HAP-1 (cell line): ENCODE data around the gene TPRX2.
"Not testable (repeated sequence)": the region's sequence is repeated elsewhere in the genome, so short reads cannot be mapped to it uniquely, and the experiment has no call there.

Source experiments
- DNase-seq, 2 experiments: peaks; one replicate each; pipeline ENCODE4 v3.0.0-alpha.2; 2016 to 2020; ENCODE audit warnings: low spot score in 2 of 2
- H3K27me3 ChIP-seq: fragments of 250-450 bp; sonication (Bioruptor Pico); 2 replicates; pipeline ENCODE4 v1.5.1; 2020; ENCODE audit warnings: low read depth, mild to moderate bottlenecking, moderate library complexity
- H3K36me3 ChIP-seq: fragments of 250-450 bp; sonication (Bioruptor Pico); replicated peaks from 2 replicates; pipeline ENCODE4 v1.5.1; 2020; ENCODE audit warnings: mild to moderate bottlenecking
- H3K4me1 ChIP-seq: fragments of 250-450 bp; sonication (Bioruptor Pico); 2 replicates; pipeline ENCODE4 v1.5.1; 2020; ENCODE audit warnings: mild to moderate bottlenecking
- H3K4me3 ChIP-seq: fragments of 250-450 bp; sonication (Bioruptor Pico); 2 replicates; pipeline ENCODE4 v1.5.1; 2020; ENCODE audit warnings: mild to moderate bottlenecking, moderate library complexity
- H3K9me3 ChIP-seq: fragments of 250-450 bp; sonication (Bioruptor Pico); 2 replicates; pipeline ENCODE4 v1.5.1; 2020; ENCODE audit warnings: mild to moderate bottlenecking, moderate library complexity
- in situ Hi-C: fragments of 300-500 bp; cut with MboI; formaldehyde crosslinking; loops from 3 replicates; pipeline ENCODE4 v1.14.3; 2020; ENCODE audit warnings: low sequenced_read_pairs, inconsistent platforms, mixed read lengths

TPRX2 gene, protein sequence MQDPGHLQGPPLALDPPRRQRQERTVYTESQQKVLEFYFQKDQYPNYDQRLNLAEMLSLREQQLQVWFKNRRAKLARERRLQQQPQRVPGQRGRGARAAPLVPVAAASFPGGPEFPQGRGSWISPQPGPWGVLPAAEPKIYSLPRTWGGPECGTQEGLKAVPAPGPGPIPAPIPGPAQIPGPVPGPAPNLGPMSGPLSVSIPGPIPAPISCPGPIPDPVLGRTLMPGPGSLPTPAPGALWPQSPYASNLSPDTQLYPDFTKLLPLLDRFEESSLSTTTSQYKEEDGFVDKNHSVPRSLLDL

GRCh38 chr19:47858646-47859285 is at the start of gene TPRX2:
TSS of gene TPRX2 (plus strand) at chr19:47859235. CDS start at chr19:47859247, 12 bp downstream.
- H3K4me3 ChIP-seq, in situ Hi-C loops, H3K4me1 ChIP-seq: not testable (repeated sequence)

GRCh38 chr19:47813304-47813994 is 45.6 kb upstream of the TPRX2 start:
- Histone ChIP-seq H3K27me3 (no peaks in the 10 kb centered on the region), H3K4me1 (0 out of 2 replicates have a peak, but pooled peaks cover 3% of the 10 kb centered on the region), H3K9me3 (no peaks in the 10 kb centered on the region), H3K36me3 (no peaks in the 10 kb centered on the region), H3K4me3 (no peak overlapping the region)
- in situ Hi-C loops = no loop called here
- peak; percentile 74 to 97 for DNase-seq

More at GRCh38 chr19:47858646-47859285, at the start of gene TPRX2:
- DNase-seq, H3K36me3 ChIP-seq, H3K9me3 ChIP-seq, H3K27me3 ChIP-seq: not testable (repeated sequence)

DNA sequence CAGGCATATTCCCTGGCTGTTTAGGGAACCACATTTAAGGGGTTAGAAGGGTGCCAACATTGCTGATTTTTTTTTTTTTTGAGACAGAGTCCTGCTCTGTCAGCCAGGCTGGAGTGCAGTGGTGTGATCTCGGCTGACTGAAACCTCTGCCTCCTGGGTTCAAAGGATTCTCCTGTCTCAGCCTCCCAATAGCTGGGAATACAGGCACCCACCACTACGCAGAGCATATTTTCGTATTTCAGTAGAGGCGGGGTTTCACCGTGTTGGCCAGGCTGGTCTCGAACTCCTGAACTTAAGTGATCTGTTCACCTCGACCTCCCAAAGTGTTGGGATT is 45.1 kb upstream of the TPRX2 start:
- no peaks in the 10 kb centered on the region for H3K27me3 ChIP-seq
- H3K4me1 ChIP-seq = 0 out of 2 replicates have a peak, but pooled peaks cover 3% of the 10 kb centered on the region
- no peak for DNase-seq
- no peak overlapping the region for H3K4me3 ChIP-seq
- in situ Hi-C loops = no loop called here
- no peaks in the 10 kb centered on the region for H3K36me3 ChIP-seq
- no peaks in the 10 kb centered on the region for H3K9me3 ChIP-seq

- peaks cover 10% of the 10 kb centered on the region for H3K4me1 ChIP-seq
- H3K36me3 ChIP-seq, DNase-seq, H3K4me3 ChIP-seq, in situ Hi-C loops, H3K9me3 ChIP-seq, H3K27me3 ChIP-seq: not testable (repeated sequence)
Observed at GRCh38 chr19:47816270-47816669, 42.8 kb upstream of the TPRX2 start.

DNA sequence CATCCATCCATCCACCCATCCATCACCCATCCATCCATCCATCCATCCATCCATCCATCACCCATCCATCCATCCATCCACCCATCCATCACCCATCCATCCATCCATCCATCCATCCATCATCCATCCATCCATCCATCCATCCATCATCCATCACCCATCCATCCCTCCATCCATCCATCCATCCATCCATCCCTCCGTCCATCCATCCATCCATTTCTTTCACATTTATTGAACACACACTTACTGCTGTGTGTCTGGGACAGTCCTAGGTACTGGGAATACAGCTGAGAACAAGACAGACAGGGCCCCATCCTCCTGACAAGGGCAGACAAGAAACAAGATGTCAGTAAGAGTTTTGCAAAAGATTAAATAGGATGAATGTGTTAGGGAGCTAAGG is 40.8 kb upstream of the TPRX2 start:
- H3K36me3 ChIP-seq, H3K27me3 ChIP-seq, in situ Hi-C loops, DNase-seq, H3K4me3 ChIP-seq, H3K9me3 ChIP-seq: not testable (repeated sequence)
- H3K4me1 ChIP-seq = peaks cover 10% of the 10 kb centered on the region

DNA sequence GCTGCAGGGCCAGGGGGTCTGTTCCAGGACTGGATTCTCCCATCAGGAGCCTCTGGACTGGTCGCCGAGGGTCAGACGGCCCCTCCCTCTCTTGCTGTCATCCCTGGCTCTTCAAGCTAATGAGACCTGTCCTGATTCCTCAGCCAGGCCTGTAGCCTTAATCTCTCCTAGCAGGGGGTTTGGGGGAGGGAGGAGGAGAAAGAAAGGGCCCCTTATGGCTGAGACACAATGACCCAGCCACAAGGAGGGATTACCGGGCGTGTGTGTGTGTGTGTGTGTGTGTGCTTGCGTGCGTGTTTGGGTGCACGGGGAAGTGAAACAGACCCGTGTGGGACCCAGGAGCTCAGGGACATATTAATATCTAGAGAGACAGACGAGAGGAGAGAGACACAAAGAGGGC is 39.2 kb upstream of the TPRX2 start:
- no peaks in the 10 kb centered on the region for H3K36me3 ChIP-seq
- no peak overlapping the region for H3K4me3 ChIP-seq
- H3K27me3 ChIP-seq = no peaks in the 10 kb centered on the region
- peak; percentile 36 to 66 for DNase-seq
- H3K4me1 ChIP-seq = peaks cover 7% of the 10 kb centered on the region
- no peaks in the 10 kb centered on the region for H3K9me3 ChIP-seq
- in situ Hi-C loops = no loop called here

- no peak overlapping the region for H3K4me3 ChIP-seq
- peaks cover 7% of the 10 kb centered on the region for H3K4me1 ChIP-seq
- no peaks in the 10 kb centered on the region for H3K9me3 ChIP-seq
- DNase-seq = no peak
- in situ Hi-C loops = no loop called here
- H3K36me3 ChIP-seq = no peaks in the 10 kb centered on the region
- no peaks in the 10 kb centered on the region for H3K27me3 ChIP-seq
Observed at GRCh38 chr19:47820410-47820809, 38.6 kb upstream of the TPRX2 start.

DNA sequence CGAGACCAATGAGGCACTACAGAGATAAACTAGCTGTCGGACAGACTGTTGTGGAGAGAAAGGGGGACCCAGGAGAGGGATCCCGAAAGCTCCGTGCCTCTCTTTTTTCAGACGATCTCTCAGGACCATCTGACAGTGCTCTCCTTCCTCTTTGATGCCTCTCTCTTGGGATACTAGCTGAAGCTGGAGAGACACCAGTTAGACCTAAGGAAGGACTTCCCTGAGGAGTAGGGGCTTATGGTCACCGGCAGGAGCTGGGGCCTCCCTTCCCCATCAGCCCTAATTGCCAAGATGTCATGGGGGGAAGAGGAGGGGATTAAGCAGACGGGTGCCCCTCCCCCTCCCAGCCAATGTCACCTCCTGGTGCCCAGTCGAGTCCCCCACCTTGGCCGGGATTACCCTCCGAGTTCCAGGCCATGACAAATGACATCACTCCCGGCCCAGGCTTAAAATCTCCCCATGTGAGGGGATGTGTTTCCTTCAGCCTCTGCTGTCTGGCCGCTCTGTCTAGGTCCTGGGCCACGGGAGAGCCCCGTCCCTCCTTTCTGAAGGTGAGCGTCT is 37.5 kb upstream of the TPRX2 start, which contains the start of gene CRX:
TSS of gene CRX (plus strand) at position 478 of the 561 bp plus-strand sequence. CDS start 12,507 bp downstream, outside the sequence.
- H3K27me3 ChIP-seq = no peaks in the 10 kb centered on the region
- no peaks in the 10 kb centered on the region for H3K9me3 ChIP-seq
- in situ Hi-C loops = no loop called here
- H3K36me3 ChIP-seq = no peaks in the 10 kb centered on the region
- no peak within 1 kb of the TSS for H3K4me3 ChIP-seq
- peaks cover 7% of the 10 kb centered on the region for H3K4me1 ChIP-seq
- no peak for DNase-seq

GRCh38 chr19:47824396-47824795 is 34.6 kb upstream of the TPRX2 start:
- H3K27me3 ChIP-seq = no peaks in the 10 kb centered on the region

DNA sequence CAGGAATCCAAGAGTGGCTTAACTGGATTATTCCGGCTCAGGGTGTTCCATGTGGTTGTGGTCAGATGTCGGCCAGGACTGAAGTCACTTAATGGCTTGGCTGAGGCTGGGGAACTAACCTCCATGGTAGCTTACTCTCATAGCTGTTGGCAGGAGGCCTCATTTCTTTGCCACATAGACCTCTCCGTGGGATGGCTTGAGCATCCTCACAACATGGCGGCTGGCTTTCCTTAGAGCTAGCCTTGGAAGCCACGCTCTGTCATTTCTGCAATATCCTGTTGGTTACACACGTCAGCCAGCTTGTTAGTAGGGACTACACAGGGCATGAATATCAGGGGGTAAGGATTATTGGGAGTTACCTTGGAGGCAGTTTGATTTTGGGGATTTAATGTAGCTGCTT is 32.2 kb upstream of the TPRX2 start:
- H3K4me3 ChIP-seq = no peak overlapping the region
- no peaks in the 10 kb centered on the region for H3K9me3 ChIP-seq
- no peak for DNase-seq
- H3K36me3 ChIP-seq = no peaks in the 10 kb centered on the region
- no peaks in the 10 kb centered on the region for H3K27me3 ChIP-seq
- H3K4me1 ChIP-seq = no peaks in the 10 kb centered on the region
- in situ Hi-C loops = no loop called here

More at GRCh38 chr19:47824396-47824795, 34.6 kb upstream of the TPRX2 start:
- Histone ChIP-seq H3K36me3 (no peaks in the 10 kb centered on the region), H3K9me3 (no peaks in the 10 kb centered on the region), H3K4me3 (no peak overlapping the region), H3K4me1 (peaks cover 7% of the 10 kb centered on the region)
- DNase-seq = no peak
- in situ Hi-C loops = no loop called here

DNA sequence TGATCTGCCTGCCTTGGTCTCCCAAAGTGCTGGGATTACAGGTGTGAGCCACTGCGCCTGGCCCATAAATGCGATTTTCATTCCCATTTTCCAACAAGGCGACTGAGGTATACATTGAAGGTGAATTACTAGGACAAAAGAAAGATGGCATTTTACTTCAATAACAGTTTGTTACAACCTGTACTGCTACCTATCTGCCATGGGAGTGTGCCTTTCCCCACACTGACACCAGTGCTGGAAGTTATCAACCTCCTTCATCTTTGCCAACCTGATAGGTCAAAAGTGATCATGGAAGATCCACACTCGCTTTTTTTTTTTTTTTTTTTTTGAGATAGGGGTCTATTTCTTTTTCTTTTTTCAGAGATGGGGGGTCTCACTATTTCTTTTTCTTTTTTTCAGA is 26.3 kb upstream of the TPRX2 start:
- Histone ChIP-seq H3K27me3 (no peaks in the 10 kb centered on the region), H3K9me3 (no peaks in the 10 kb centered on the region), H3K4me3 (no peak overlapping the region), H3K4me1 (no peaks in the 10 kb centered on the region), H3K36me3 (no peaks in the 10 kb centered on the region)
- DNase-seq = no peak
- in situ Hi-C loops = no loop called here

DNA sequence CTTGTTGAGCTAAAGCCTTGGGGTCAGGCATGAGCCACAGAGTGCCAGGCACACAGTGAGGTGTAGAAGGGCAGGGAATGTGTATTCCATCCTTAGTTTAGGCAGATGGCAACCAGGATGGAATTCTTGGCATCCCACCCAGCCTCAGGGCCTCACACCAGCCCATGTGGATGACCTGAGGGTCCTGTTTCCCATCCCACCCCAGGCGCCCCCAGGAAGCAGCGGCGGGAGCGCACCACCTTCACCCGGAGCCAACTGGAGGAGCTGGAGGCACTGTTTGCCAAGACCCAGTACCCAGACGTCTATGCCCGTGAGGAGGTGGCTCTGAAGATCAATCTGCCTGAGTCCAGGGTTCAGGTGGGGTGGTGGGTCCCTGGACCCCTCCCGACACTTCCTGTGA is 23.0 kb upstream of the TPRX2 start:
- Histone ChIP-seq H3K27me3 (no peaks in the 10 kb centered on the region), H3K4me1 (no peaks in the 10 kb centered on the region), H3K9me3 (no peaks in the 10 kb centered on the region), H3K4me3 (no peak overlapping the region), H3K36me3 (no peaks in the 10 kb centered on the region)
- in situ Hi-C loops = no loop called here
- DNase-seq = no peak

DNA sequence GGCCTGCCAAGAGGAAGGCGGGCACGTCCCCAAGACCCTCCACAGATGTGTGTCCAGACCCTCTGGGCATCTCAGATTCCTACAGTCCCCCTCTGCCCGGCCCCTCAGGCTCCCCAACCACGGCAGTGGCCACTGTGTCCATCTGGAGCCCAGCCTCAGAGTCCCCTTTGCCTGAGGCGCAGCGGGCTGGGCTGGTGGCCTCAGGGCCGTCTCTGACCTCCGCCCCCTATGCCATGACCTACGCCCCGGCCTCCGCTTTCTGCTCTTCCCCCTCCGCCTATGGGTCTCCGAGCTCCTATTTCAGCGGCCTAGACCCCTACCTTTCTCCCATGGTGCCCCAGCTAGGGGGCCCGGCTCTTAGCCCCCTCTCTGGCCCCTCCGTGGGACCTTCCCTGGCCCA is 19.6 kb upstream of the TPRX2 start:
- in situ Hi-C loops = no loop called here
- H3K4me3 ChIP-seq = no peak overlapping the region
- no peaks in the 10 kb centered on the region for H3K4me1 ChIP-seq
- no peaks in the 10 kb centered on the region for H3K9me3 ChIP-seq
- no peaks in the 10 kb centered on the region for H3K27me3 ChIP-seq
- DNase-seq = no peak
- no peaks in the 10 kb centered on the region for H3K36me3 ChIP-seq

DNA sequence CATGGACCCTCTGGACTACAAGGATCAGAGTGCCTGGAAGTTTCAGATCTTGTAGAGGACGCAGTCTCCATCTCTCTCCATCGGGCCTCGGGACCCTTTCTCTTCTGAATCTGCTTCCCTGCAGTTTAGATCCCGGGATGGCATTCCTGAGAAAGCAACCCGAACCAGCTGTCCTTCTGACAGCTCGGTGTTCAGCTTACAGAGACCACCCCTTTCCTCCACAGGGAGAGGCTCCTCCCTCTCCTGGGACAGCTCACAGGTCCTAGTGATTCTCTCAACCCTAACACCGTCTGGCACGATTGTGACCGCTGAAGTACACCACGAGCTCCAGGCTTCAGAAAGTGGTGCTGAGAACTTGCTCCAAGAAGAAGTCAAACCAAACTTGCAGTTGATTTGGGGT is 19.1 kb upstream of the TPRX2 start:
- no peaks in the 10 kb centered on the region for H3K9me3 ChIP-seq
- H3K36me3 ChIP-seq = no peaks in the 10 kb centered on the region
- H3K4me1 ChIP-seq = no peaks in the 10 kb centered on the region
- H3K4me3 ChIP-seq = no peak overlapping the region
- in situ Hi-C loops = no loop called here
- DNase-seq = peak in 1 of 2 experiments; percentile 19
- no peaks in the 10 kb centered on the region for H3K27me3 ChIP-seq
